Suprapubic skin (tissue), 4 donors: ENCODE results near the gene CSRNP3. TPM values are rescaled to one million over a fixed set of nuclear protein-coding genes. Genes with fewer than 3 reads are reported as not detected.

Experiments
- DNase-seq, 2 donors: peaks; one replicate each; pipeline ENCODE4 v3.0.0-alpha.2; 2019; ENCODE audit warnings: low spot score in 2 of 2
- H3K27ac ChIP-seq: fragments of 200-600 bp; sonication (generic); one replicate; pipeline ENCODE4 v1.5.1; 2019
- H3K27me3 ChIP-seq: fragments of 200-600 bp; sonication (generic); one replicate; pipeline ENCODE4 v1.5.1; 2019
- H3K36me3 ChIP-seq: fragments of 200-600 bp; sonication (generic); one replicate; pipeline ENCODE4 v1.5.1; 2019
- H3K4me1 ChIP-seq: fragments of 200-600 bp; sonication (generic); one replicate; pipeline ENCODE4 v1.5.1; 2019
- H3K4me3 ChIP-seq: fragments of 200-600 bp; sonication (generic); one replicate; pipeline ENCODE4 v1.5.1; 2019; ENCODE audit warnings: mild to moderate bottlenecking
- H3K9me3 ChIP-seq: fragments of 200-600 bp; sonication (generic); one replicate; pipeline ENCODE4 v1.5.1; 2019
- EP300 ChIP-seq: sonication (generic); formaldehyde crosslinking; IDR thresholded peaks from one replicate; pipeline ENCODE4 v1.6.1; 2017; ENCODE audit warnings: antibody characterized with exemption
- POLR2A ChIP-seq, 2 donors: fragments of 450-650 bp; IDR thresholded peaks; one replicate each; pipeline ENCODE4 v1.6.1; 2017; ENCODE audit warnings: antibody characterized with exemption in 2 of 2, mild to moderate bottlenecking in 2 of 2, moderate library complexity in 2 of 2
- POLR2AphosphoS5 ChIP-seq, 3 donors: sonication (generic); formaldehyde crosslinking; IDR thresholded peaks; one replicate each; pipeline ENCODE4 v1.6.1; 2017; ENCODE audit warnings: antibody characterized with exemption in 3 of 3
- WGBS: methylation state at CpG from one replicate; pipeline ENCODE4 v1.1.5; 2018; 5-methylcytosine and 5-hydroxymethylcytosine counted together
- total RNA-seq, 4 donors: library from RNA; depleted of rRNA; stranded (reverse); fragments of >200 nt; gene quantifications; one replicate each; pipeline ENCODE4 v1.1.0, GENCODE V29; 2016
- TF ChIP-seq, protein P1 (sequence below), 2 donors: fragments of 200-600 bp in 1 of 2; fragments of 450-650 bp in 1 of 2; sonication (generic) in 1 of 2; IDR thresholded peaks; one replicate each; pipeline ENCODE4 v1.5.1; 2016 to 2019; ENCODE audit warnings: antibody characterized with exemption in 2 of 2, mild to moderate bottlenecking in 1 of 2, moderate library complexity in 1 of 2

The CSRNP3 gene
- total RNA-seq, 4 donors from 2014 or later: 1.3 to 7.2 (median 4.3) TPM

DNA sequence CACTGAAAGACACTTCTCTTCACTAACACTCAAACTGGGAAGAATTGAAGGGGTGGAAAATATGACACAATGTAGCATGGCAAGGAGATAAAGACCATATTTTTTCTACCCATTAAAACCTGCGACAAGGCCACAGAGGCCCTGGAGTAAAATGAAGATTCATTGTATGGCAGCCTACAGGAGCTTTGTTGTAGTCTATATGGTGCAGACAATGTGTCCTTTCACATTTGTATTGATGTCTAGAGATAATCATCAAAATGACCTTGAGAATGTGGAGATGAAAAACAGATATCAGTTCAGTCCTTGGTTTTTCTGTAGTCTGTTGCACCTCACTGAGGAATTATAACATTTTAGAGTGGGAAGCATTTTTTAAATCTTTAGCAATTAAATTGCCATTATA, 80.1 kb downstream of the CSRNP3 start:
- no peaks in the 10 kb centered on the region for H3K36me3 ChIP-seq
- no peaks in the 10 kb centered on the region for H3K4me1 ChIP-seq
- WGBS: 87% methylated on average over 1 of the region's 1 CpG
- no peak overlapping the region for H3K4me3 ChIP-seq
- H3K9me3 ChIP-seq: no peaks in the 10 kb centered on the region
- DNase-seq: no peak
- H3K27me3 ChIP-seq: no peaks in the 10 kb centered on the region
- TF ChIP-seq, protein P1, sequence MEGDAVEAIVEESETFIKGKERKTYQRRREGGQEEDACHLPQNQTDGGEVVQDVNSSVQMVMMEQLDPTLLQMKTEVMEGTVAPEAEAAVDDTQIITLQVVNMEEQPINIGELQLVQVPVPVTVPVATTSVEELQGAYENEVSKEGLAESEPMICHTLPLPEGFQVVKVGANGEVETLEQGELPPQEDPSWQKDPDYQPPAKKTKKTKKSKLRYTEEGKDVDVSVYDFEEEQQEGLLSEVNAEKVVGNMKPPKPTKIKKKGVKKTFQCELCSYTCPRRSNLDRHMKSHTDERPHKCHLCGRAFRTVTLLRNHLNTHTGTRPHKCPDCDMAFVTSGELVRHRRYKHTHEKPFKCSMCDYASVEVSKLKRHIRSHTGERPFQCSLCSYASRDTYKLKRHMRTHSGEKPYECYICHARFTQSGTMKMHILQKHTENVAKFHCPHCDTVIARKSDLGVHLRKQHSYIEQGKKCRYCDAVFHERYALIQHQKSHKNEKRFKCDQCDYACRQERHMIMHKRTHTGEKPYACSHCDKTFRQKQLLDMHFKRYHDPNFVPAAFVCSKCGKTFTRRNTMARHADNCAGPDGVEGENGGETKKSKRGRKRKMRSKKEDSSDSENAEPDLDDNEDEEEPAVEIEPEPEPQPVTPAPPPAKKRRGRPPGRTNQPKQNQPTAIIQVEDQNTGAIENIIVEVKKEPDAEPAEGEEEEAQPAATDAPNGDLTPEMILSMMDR (IDR thresholded peaks at IDR 0.05): no peak
- TF ChIP-seq POLR2A (IDR thresholded peaks at IDR 0.05): no peak
- no peak overlapping the region for H3K27ac ChIP-seq

DNA sequence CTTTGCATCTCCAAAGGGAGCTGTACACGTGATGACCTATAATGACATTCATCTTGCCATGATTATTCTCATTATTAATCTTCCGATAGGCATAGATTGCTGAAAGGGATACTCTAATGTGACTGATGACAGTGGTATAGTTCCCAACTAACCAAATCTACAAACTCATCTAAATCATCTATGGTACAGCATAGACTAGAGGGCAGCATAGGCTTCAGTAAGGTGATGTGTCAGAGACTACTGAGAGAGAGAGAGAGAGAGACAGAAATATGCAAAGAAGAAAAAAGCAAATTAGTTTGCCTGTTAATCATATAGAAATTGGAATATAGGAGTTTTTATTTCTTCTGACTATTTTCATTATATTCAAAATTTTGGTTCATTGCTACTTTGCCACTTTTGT, 89.3 kb downstream of the CSRNP3 start:
- no peaks in the 10 kb centered on the region for H3K36me3 ChIP-seq
- 81% methylated on average over 2 of the region's 2 CpGs for WGBS

DNA sequence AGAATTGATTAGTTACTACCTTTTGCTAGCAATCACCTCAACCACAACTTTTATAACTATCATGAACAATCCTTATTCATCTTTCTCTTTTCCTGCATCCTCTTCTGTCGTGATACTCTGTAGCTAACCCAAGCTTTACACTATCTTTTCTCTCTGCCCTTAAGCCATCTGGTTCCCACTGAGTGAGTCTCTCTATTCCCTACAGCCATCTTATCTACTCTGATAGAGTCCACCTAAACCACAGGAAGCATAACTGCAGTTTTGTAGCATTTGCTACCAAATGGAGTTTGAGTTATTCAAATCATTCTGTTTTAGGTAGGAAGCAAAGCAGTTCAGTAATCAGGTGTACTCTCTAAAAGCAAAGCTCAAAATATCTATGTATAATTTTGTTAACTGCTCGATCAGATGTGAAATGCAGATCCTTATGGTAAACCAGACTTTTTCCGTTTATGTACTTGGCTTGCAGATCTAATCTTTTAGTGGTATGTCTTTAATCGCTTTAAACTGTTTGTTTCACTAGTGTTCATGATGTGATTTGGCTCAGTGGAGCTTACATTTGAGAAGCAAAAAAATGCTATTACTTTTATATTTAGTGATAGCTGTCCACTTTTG, 91.0 kb downstream of the CSRNP3 start:
- no peak for TF ChIP-seq EP300
- TF ChIP-seq, protein P1 (IDR thresholded peaks at IDR 0.05): no peak
- no peak for TF ChIP-seq POLR2A (IDR thresholded peaks at IDR 0.05)
- no peak for TF ChIP-seq POLR2AphosphoS5 (IDR thresholded peaks at IDR 0.05)
- no peak for DNase-seq
- Histone ChIP-seq H3K27me3 (no peaks in the 10 kb centered on the region), H3K27ac (no peak overlapping the region), H3K9me3 (no peaks in the 10 kb centered on the region), H3K36me3 (no peaks in the 10 kb centered on the region), H3K4me3 (no peak overlapping the region), H3K4me1 (no peaks in the 10 kb centered on the region)
- WGBS: 91% methylated on average over 4 of the region's 4 CpGs

More for the DNA sequence above, 89.3 kb downstream of the CSRNP3 start:
- Histone ChIP-seq H3K27me3 (no peaks in the 10 kb centered on the region), H3K4me3 (no peak overlapping the region), H3K4me1 (no peaks in the 10 kb centered on the region), H3K9me3 (no peaks in the 10 kb centered on the region), H3K27ac (no peak overlapping the region)
- no peak for TF ChIP-seq POLR2AphosphoS5 (IDR thresholded peaks at IDR 0.05)
- TF ChIP-seq, protein P1 (IDR thresholded peaks at IDR 0.05): no peak
- no peak for TF ChIP-seq EP300
- TF ChIP-seq POLR2A (IDR thresholded peaks at IDR 0.05): no peak
- no peak for DNase-seq

DNA sequence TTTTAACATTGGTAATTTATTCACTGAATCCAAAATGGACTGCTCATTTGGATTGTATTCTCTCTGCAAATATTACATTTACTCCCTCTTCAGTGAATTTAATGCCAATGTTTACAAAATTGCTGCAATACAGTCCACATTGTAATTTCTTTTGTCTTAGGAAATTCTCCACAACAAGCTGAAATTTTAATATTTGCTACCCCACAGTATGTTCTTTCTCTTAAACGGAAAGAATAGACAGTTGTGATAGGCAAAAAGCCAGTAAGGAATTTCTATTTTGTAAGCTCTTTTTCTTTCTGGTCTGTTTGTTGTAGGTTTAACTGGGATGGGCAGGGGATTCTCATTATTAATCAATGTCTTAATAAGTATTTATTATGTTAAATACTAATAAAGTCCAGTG, 92.0 kb downstream of the CSRNP3 start:
- no peak overlapping the region for H3K4me3 ChIP-seq
- H3K9me3 ChIP-seq: no peaks in the 10 kb centered on the region
- no peak for DNase-seq
- TF ChIP-seq POLR2AphosphoS5 (IDR thresholded peaks at IDR 0.05) (no peak), EP300 (no peak), POLR2A (IDR thresholded peaks at IDR 0.05) (no peak)
- TF ChIP-seq, protein P1 (IDR thresholded peaks at IDR 0.05): no peak
- H3K27ac ChIP-seq: no peak overlapping the region
- WGBS: 68% methylated on average over 1 of the region's 1 CpG
- H3K27me3 ChIP-seq: no peaks in the 10 kb centered on the region
- no peaks in the 10 kb centered on the region for H3K36me3 ChIP-seq
- H3K4me1 ChIP-seq: no peaks in the 10 kb centered on the region

DNA sequence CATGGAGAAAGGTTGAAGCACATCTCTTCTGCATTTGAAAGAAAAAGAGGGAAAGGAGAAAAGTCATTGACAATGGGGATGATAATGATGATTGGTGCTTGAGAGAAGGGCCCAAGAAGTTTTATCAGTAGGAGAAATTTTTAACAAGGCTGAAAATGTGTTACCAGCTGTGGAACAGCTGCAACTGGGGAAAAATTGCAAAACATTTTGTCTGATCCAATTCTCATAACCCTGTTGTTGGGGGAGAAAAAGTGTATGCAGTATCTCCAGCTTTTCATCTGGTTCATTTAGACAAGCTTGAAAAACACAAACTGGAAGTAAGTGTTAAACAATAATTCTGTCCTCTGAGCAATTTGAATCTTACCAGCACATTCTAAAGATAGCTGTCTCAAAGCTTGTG, 92.7 kb downstream of the CSRNP3 start:
- Histone ChIP-seq H3K9me3 (no peaks in the 10 kb centered on the region), H3K27ac (no peak overlapping the region), H3K36me3 (no peaks in the 10 kb centered on the region), H3K27me3 (no peaks in the 10 kb centered on the region), H3K4me1 (no peaks in the 10 kb centered on the region), H3K4me3 (no peak overlapping the region)
- DNase-seq: no peak
- TF ChIP-seq POLR2A (IDR thresholded peaks at IDR 0.05): no peak
- no peak for TF ChIP-seq EP300
- TF ChIP-seq, protein P1 (IDR thresholded peaks at IDR 0.05): no peak
- no peak for TF ChIP-seq POLR2AphosphoS5 (IDR thresholded peaks at IDR 0.05)
